Upper lobe of left lung (tissue), 4 donors: ENCODE results near the gene RNF40.

ENCODE experiments used
- POLR2A ChIP-seq, 4 donors: fragments of 450-650 bp; IDR thresholded peaks; one replicate each; pipeline ENCODE4 v1.5.1; 2016 to 2017; ENCODE audit warnings: antibody characterized with exemption in 4 of 4, mild to moderate bottlenecking in 2 of 4
- TF ChIP-seq, protein P1 (sequence below), 6 experiments: fragments of 450-650 bp in 4 of 6; fragments of 200-600 bp in 2 of 6; sonication (generic) in 2 of 6; IDR thresholded peaks; one replicate each; pipeline ENCODE4 v1.5.1; 2016 to 2019; ENCODE audit warnings: antibody characterized with exemption in 6 of 6

DNA sequence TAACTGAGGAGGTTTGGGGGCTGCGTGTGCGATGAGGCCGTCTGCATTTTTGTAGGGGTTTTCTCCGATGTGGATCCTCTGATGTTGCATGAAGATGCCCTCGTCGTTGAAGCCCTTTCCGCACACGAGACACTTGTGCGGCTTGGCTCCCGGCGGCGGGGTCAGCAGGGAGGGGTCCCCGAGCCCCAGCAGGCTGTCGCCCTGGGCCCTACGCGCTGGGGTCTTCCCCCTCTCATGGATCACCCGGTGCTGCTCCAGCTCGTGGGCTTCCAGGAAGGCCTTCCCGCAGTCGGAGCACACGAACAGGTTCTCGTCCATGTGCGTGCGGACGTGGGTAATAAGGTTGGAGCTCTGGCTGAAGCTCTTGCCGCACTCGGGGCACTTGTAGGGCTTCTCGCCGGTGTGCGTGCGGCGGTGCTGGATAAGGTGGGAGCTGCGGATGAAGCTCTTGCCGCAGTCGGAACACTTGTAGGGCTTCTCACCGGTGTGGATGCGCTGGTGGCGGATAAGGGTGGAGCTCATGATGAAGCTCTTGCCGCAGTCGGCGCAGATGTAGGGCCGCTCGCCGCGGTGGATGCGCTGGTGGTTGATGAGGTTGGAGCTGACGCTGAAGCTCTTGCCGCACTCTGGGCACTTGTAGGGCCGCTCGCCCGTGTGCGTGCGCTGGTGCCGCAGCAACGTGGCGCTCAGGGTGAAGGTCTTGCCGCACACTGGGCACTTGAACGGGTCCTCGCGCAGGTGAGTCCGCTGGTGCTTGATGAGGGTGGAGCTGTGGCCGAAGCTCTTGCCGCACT, 20.6 kb downstream of the RNF40 start:
- TF ChIP-seq, protein P1, sequence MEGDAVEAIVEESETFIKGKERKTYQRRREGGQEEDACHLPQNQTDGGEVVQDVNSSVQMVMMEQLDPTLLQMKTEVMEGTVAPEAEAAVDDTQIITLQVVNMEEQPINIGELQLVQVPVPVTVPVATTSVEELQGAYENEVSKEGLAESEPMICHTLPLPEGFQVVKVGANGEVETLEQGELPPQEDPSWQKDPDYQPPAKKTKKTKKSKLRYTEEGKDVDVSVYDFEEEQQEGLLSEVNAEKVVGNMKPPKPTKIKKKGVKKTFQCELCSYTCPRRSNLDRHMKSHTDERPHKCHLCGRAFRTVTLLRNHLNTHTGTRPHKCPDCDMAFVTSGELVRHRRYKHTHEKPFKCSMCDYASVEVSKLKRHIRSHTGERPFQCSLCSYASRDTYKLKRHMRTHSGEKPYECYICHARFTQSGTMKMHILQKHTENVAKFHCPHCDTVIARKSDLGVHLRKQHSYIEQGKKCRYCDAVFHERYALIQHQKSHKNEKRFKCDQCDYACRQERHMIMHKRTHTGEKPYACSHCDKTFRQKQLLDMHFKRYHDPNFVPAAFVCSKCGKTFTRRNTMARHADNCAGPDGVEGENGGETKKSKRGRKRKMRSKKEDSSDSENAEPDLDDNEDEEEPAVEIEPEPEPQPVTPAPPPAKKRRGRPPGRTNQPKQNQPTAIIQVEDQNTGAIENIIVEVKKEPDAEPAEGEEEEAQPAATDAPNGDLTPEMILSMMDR (IDR thresholded peaks at IDR 0.05) = no peak
- TF ChIP-seq POLR2A (IDR thresholded peaks at IDR 0.05) = no peak
